Hair follicular keratinocyte (primary cell): ENCODE data around the gene DAD1. TPM values are rescaled to one million over a fixed set of nuclear protein-coding genes. Genes with fewer than 3 reads are reported as not detected.

Source experiments
- total RNA-seq: library from RNA; depleted of rRNA; stranded (reverse); fragments of >200 nt; gene quantifications from 2 replicates; pipeline ENCODE4 v1.2.3, GENCODE V29; 2015

DAD1 gene
- 276 and 303 TPM in 2 replicates for total RNA-seq

GRCh38 chr14:22589096-22589839 is at the start of gene DAD1:
TSS of gene DAD1 (minus strand) at chr14:22589224. CDS start at chr14:22589157, 67 bp downstream.

GRCh38 chr14:22598099-22598895 is 9.3 kb upstream of the DAD1 start, which contains the start of gene ABHD4:
TSS of gene ABHD4 (plus strand) at chr14:22598300. CDS start at chr14:22598307, 7 bp downstream.

Other genes starting within 250 kb of the DAD1 start
- 6.8 and 15.3 TPM in 2 replicates for gene ABHD4, start 9.1 kb upstream of the DAD1 start, total RNA-seq
- not detected in 2 replicates for gene OR6J1, start 55.1 kb upstream of the DAD1 start, total RNA-seq
- 80.7 and 125 TPM in 2 replicates for gene OXA1L, start 177.5 kb upstream of the DAD1 start, total RNA-seq
- gene SLC7A7, start 226.2 kb upstream of the DAD1 start, total RNA-seq: 0.78 and 5.2 TPM in 2 replicates
- gene MRPL52, start 240.7 kb upstream of the DAD1 start, total RNA-seq: 135 and 193 TPM in 2 replicates
- 365 and 745 TPM in 2 replicates for gene MMP14, start 247.4 kb upstream of the DAD1 start, total RNA-seq